ENCODE results near the gene PATL2.
A peak's percentile ranks its signal among the peaks of the same experiment; 100 is the strongest.
"Not testable (repeated sequence)": the region's sequence is repeated elsewhere in the genome, so short reads cannot be mapped to it uniquely, and the experiment has no call there.

PATL2 gene

GRCh38 chr15:44711096-44711742 lies at the start of gene PATL2, which contains the start of gene B2M:
PATL2 (minus strand) TSS chr15:44711323; CDS start chr15:44676490, 34,833 bp downstream.
B2M (plus strand) TSS chr15:44711517; CDS start chr15:44711547, 30 bp downstream.
- peaks cover 76% of the 10 kb centered on the region for H3K36me3 Mint-ChIP-seq (ENCODE audit: low read depth)
- intact Hi-C loops (cut with micrococcal nuclease) = loop anchor here (1.0 kb wide), 1 partner anchor 17 kb away; no protein-coding TSS in a partner anchor
- peak within 1 kb of the TSS; percentile 95 for H3K4me3 Mint-ChIP-seq
- no peaks in the 10 kb centered on the region for H3K27me3 Mint-ChIP-seq
- H3K4me1 Mint-ChIP-seq (ENCODE audit: low read depth) = peaks cover 38% of the 10 kb centered on the region
- no peaks in the 10 kb centered on the region for H3K9me3 Mint-ChIP-seq
- H3K27ac Mint-ChIP-seq = peak within 1 kb of the TSS; percentile 99

- Mint-ChIP-seq H3K27ac (no peak overlapping the region), H3K4me3 (no peak overlapping the region), H3K36me3 (ENCODE audit: low read depth) (no peaks in the 10 kb centered on the region)
Observed at GRCh38 chr15:44753345-44753744, 42.2 kb upstream of the PATL2 start.

GRCh38 chr15:44743454-44743853 lies 32.3 kb upstream of the PATL2 start:
- intact Hi-C loops (cut with micrococcal nuclease); H3K4me3 Mint-ChIP-seq; H3K27me3 Mint-ChIP-seq; H3K27ac Mint-ChIP-seq; H3K4me1 Mint-ChIP-seq (ENCODE audit: low read depth); H3K36me3 Mint-ChIP-seq (ENCODE audit: low read depth): not testable (repeated sequence)
- peaks cover 13% of the 10 kb centered on the region for H3K9me3 Mint-ChIP-seq

More at GRCh38 chr15:44753345-44753744, 42.2 kb upstream of the PATL2 start:
- H3K27me3 Mint-ChIP-seq = no peaks in the 10 kb centered on the region
- H3K4me1 Mint-ChIP-seq (ENCODE audit: low read depth) = no peaks in the 10 kb centered on the region
- peaks cover 42% of the 10 kb centered on the region for H3K9me3 Mint-ChIP-seq
- intact Hi-C loops (cut with micrococcal nuclease) = no loop called here

GRCh38 chr15:44739222-44739847 lies 28.2 kb upstream of the PATL2 start:
- intact Hi-C loops (cut with micrococcal nuclease) = loop anchor here (10.0 kb wide), 1 partner anchor 145 kb away; no protein-coding TSS in a partner anchor
- not testable (repeated sequence) for H3K4me3 Mint-ChIP-seq; H3K36me3 Mint-ChIP-seq (ENCODE audit: low read depth); H3K9me3 Mint-ChIP-seq; H3K27ac Mint-ChIP-seq; H3K27me3 Mint-ChIP-seq
- peaks cover 24% of the 10 kb centered on the region for H3K4me1 Mint-ChIP-seq (ENCODE audit: low read depth)

GRCh38 chr15:44738340-44738984 lies 27.3 kb upstream of the PATL2 start:
- intact Hi-C loops (cut with micrococcal nuclease) = loop anchor here (1.0 to 10.0 kb wide), 2 partner anchors 75 to 144 kb away; partner anchors contain the start of gene SPG11
- no peaks in the 10 kb centered on the region for H3K27me3 Mint-ChIP-seq
- no peaks in the 10 kb centered on the region for H3K36me3 Mint-ChIP-seq (ENCODE audit: low read depth)
- no peak overlapping the region for H3K27ac Mint-ChIP-seq
- H3K4me1 Mint-ChIP-seq (ENCODE audit: low read depth) = peaks cover 31% of the 10 kb centered on the region
- no peak overlapping the region for H3K4me3 Mint-ChIP-seq
- H3K9me3 Mint-ChIP-seq = no peaks in the 10 kb centered on the region

GRCh38 chr15:44736181-44736765 lies 25.1 kb upstream of the PATL2 start, which contains the start of gene TRIM69:
TRIM69 (plus strand) TSS chr15:44736528; CDS start chr15:44736705, 177 bp downstream.
- no peaks in the 10 kb centered on the region for H3K9me3 Mint-ChIP-seq
- no peaks in the 10 kb centered on the region for H3K27me3 Mint-ChIP-seq
- intact Hi-C loops (cut with micrococcal nuclease) = loop anchor here (10.0 kb wide), 1 partner anchor 141 kb away; no protein-coding TSS in a partner anchor
- peaks cover 15% of the 10 kb centered on the region for H3K36me3 Mint-ChIP-seq (ENCODE audit: low read depth)
- H3K4me1 Mint-ChIP-seq (ENCODE audit: low read depth) = peaks cover 41% of the 10 kb centered on the region
- peak within 1 kb of the TSS; percentile 47 for H3K4me3 Mint-ChIP-seq
- H3K27ac Mint-ChIP-seq = peak within 1 kb of the TSS; percentile 93

- Mint-ChIP-seq H3K27ac (peak overlapping the region; percentile 93), H3K4me3 (peak overlapping the region; percentile 47), H3K4me1 (ENCODE audit: low read depth) (peaks cover 45% of the 10 kb centered on the region), H3K27me3 (no peaks in the 10 kb centered on the region), H3K36me3 (ENCODE audit: low read depth) (peaks cover 17% of the 10 kb centered on the region), H3K9me3 (no peaks in the 10 kb centered on the region)
- intact Hi-C loops (cut with micrococcal nuclease) = loop anchor here (10.0 kb wide), 1 partner anchor 141 kb away; no protein-coding TSS in a partner anchor
Observed at GRCh38 chr15:44735482-44736180, 24.5 kb upstream of the PATL2 start.

GRCh38 chr15:44734839-44735481 lies 23.8 kb upstream of the PATL2 start:
- peaks cover 17% of the 10 kb centered on the region for H3K36me3 Mint-ChIP-seq (ENCODE audit: low read depth)
- H3K27ac Mint-ChIP-seq = peak overlapping the region; percentile 93
- peaks cover 48% of the 10 kb centered on the region for H3K4me1 Mint-ChIP-seq (ENCODE audit: low read depth)
- no peaks in the 10 kb centered on the region for H3K9me3 Mint-ChIP-seq
- H3K27me3 Mint-ChIP-seq = no peaks in the 10 kb centered on the region
- peak overlapping the region; percentile 47 for H3K4me3 Mint-ChIP-seq
- intact Hi-C loops (cut with micrococcal nuclease) = loop anchor here (10.0 kb wide), 1 partner anchor 140 kb away; no protein-coding TSS in a partner anchor

GRCh38 chr15:44729408-44730127 lies 18.4 kb upstream of the PATL2 start:
- Mint-ChIP-seq H3K36me3 (ENCODE audit: low read depth) (peaks cover 28% of the 10 kb centered on the region), H3K27me3 (no peaks in the 10 kb centered on the region), H3K27ac (peak overlapping the region; percentile 98), H3K9me3 (no peaks in the 10 kb centered on the region), H3K4me1 (ENCODE audit: low read depth) (peaks cover 57% of the 10 kb centered on the region), H3K4me3 (peak overlapping the region; percentile 99)
- intact Hi-C loops (cut with micrococcal nuclease) = loop anchor here (2.0 to 10.0 kb wide), 2 partner anchors 135 to 193 kb away; partner anchors contain the start of gene EIF3J

GRCh38 chr15:44728576-44729407 lies 17.7 kb upstream of the PATL2 start:
- Mint-ChIP-seq H3K36me3 (ENCODE audit: low read depth) (peaks cover 28% of the 10 kb centered on the region), H3K27ac (peak overlapping the region; percentile 98), H3K27me3 (no peaks in the 10 kb centered on the region), H3K4me3 (peak overlapping the region; percentile 99), H3K4me1 (ENCODE audit: low read depth) (peaks cover 59% of the 10 kb centered on the region), H3K9me3 (no peaks in the 10 kb centered on the region)
- intact Hi-C loops (cut with micrococcal nuclease) = loop anchor here (1.0 to 2.0 kb wide), 2 partner anchors 17 to 192 kb away; partner anchors contain the start of genes B2M, EIF3J and PATL2

- Mint-ChIP-seq H3K4me3 (peak overlapping the region; percentile 99), H3K36me3 (ENCODE audit: low read depth) (peaks cover 28% of the 10 kb centered on the region), H3K4me1 (ENCODE audit: low read depth) (peaks cover 59% of the 10 kb centered on the region), H3K27ac (peak overlapping the region; percentile 98)
- intact Hi-C loops (cut with micrococcal nuclease) = loop anchor here (1.0 to 2.0 kb wide), 2 partner anchors 17 to 191 kb away; partner anchors contain the start of genes B2M, EIF3J and PATL2
- not testable (repeated sequence) for H3K27me3 Mint-ChIP-seq, H3K9me3 Mint-ChIP-seq
Observed at GRCh38 chr15:44728232-44728575, 17.1 kb upstream of the PATL2 start.

All from dendritic cell treated with granulocyte-macrophage colony-stimulating factor and Interleukin-4, amounts not matched to agents 40 ng/mL and 50 ng/mL, for 4 days (primary cell).